Neural cell (in vitro differentiated cells): ENCODE data around the gene ALS2CL. TPM values are rescaled to one million over a fixed set of nuclear protein-coding genes. Genes with fewer than 3 reads are reported as not detected.

Experiments used
- H2AFZ ChIP-seq: fragments of 200-600, 300-800 bp; sonication (generic), shearing (Covaris generic); 2 replicates; pipeline ENCODE4 v1.6.0; 2014; ENCODE audit warnings: low read depth, mild to moderate bottlenecking, antibody characterized with exemption, low read length, moderate library complexity
- H3F3A ChIP-seq: fragments of 200-600 bp; shearing (Covaris generic); 2 replicates; pipeline ENCODE4 v1.6.1; 2016; ENCODE audit warnings: mild to moderate bottlenecking, moderate library complexity, mixed read lengths, antibody characterized with exemption, low read length; ENCODE audit not compliant: insufficient read depth, poor library complexity, severe bottlenecking
- H3K27ac ChIP-seq: fragments of 200-600, 300-800 bp; sonication (generic), shearing (Covaris generic); 2 replicates; pipeline ENCODE4 v1.5.1; 2014; ENCODE audit warnings: mild to moderate bottlenecking, low read length, moderate library complexity
- H3K27me3 ChIP-seq: fragments of 300-800, 200-600 bp; sonication (generic), shearing (Covaris generic); 2 replicates; pipeline ENCODE4 v1.6.0; 2014; ENCODE audit warnings: mild to moderate bottlenecking, low read depth, low read length, moderate library complexity; ENCODE audit not compliant: insufficient read depth
- H3K36me3 ChIP-seq: fragments of 300-800, 200-600 bp; sonication (generic), shearing (Covaris generic); 2 replicates; pipeline ENCODE4 v1.5.1; 2014; ENCODE audit warnings: mild to moderate bottlenecking, antibody characterized with exemption, low read length, moderate library complexity; ENCODE audit not compliant: insufficient read depth
- H3K4me2 ChIP-seq: fragments of 300-800, 200-600 bp; sonication (generic), shearing (Covaris generic); 2 replicates; pipeline ENCODE4 v1.6.0; 2014; ENCODE audit warnings: mild to moderate bottlenecking, low read length
- H3K4me3 ChIP-seq: fragments of 300-800, 200-600 bp; sonication (generic), shearing (Covaris generic); 2 replicates; pipeline ENCODE4 v1.5.1; 2014; ENCODE audit warnings: mild to moderate bottlenecking, low read length, moderate library complexity
- H3K79me2 ChIP-seq: fragments of 200-600 bp; shearing (Covaris generic); replicated peaks from 2 replicates; pipeline ENCODE4 v1.6.0; 2014; ENCODE audit warnings: mild to moderate bottlenecking, low read length, moderate library complexity; ENCODE audit not compliant: insufficient read depth
- H3K9ac ChIP-seq: fragments of 300-800, 200-600 bp; sonication (generic), shearing (Covaris generic); 2 replicates; pipeline ENCODE4 v1.6.1; 2016; ENCODE audit warnings: mild to moderate bottlenecking, low read length, mixed read lengths
- H3K9me2 ChIP-seq: fragments of 200-600 bp; shearing (Covaris generic); 2 replicates; pipeline ENCODE4 v1.6.1; 2016; ENCODE audit warnings: mild to moderate bottlenecking, low read length, mixed read lengths; ENCODE audit not compliant: insufficient read depth
- H3K9me3 ChIP-seq: fragments of 200-600, 300-800 bp; sonication (generic), shearing (Covaris generic); 2 replicates; pipeline ENCODE4 v1.6.1; 2016; ENCODE audit warnings: mild to moderate bottlenecking, mixed run types, low read length, moderate library complexity, mixed read lengths
- H4K20me1 ChIP-seq: fragments of 200-600 bp; shearing (Covaris generic); 2 replicates; pipeline ENCODE4 v1.6.1; 2016; ENCODE audit warnings: mild to moderate bottlenecking, mixed run types; ENCODE audit not compliant: insufficient read depth
- CTCF ChIP-seq: fragments of 450-650 bp; IDR thresholded peaks from 2 replicates; pipeline ENCODE4 v1.5.1; 2014; ENCODE audit warnings: antibody characterized with exemption, mild to moderate bottlenecking, moderate library complexity; ENCODE audit not compliant: poor library complexity, severe bottlenecking
- EP300 ChIP-seq: fragments of 450-650 bp; conservative IDR thresholded peaks from 2 replicates; pipeline ENCODE4 v1.6.1; 2014; ENCODE audit warnings: antibody characterized with exemption, mild to moderate bottlenecking, moderate library complexity; ENCODE audit not compliant: poor library complexity, severe bottlenecking
- EZH2 ChIP-seq: fragments of 200-600, 300-800 bp; shearing (Covaris generic), sonication (generic); IDR thresholded peaks from 2 replicates; pipeline ENCODE4 v1.6.1; 2014; ENCODE audit warnings: antibody characterized with exemption, low read length, borderline replicate concordance, mild to moderate bottlenecking; ENCODE audit not compliant: insufficient read depth, poor library complexity, severe bottlenecking
- MXI1 ChIP-seq: fragments of 450-650 bp; conservative IDR thresholded peaks from 2 replicates; pipeline ENCODE4 v1.6.1; 2014; ENCODE audit warnings: antibody characterized with exemption, mild to moderate bottlenecking; ENCODE audit not compliant: poor library complexity, severe bottlenecking
- POLR2AphosphoS5 ChIP-seq: IDR thresholded peaks from 2 replicates; pipeline ENCODE4 v1.6.1; 2012
- RAD21 ChIP-seq: fragments of 450-650 bp; conservative IDR thresholded peaks from 2 replicates; pipeline ENCODE4 v1.6.1; 2014; ENCODE audit warnings: antibody characterized with exemption, mild to moderate bottlenecking, moderate library complexity
- REST ChIP-seq: IDR thresholded peaks from 2 replicates; pipeline ENCODE4 v1.6.1; 2012; ENCODE audit warnings: borderline replicate concordance
- SMC3 ChIP-seq: fragments of 450-650 bp; conservative IDR thresholded peaks from 2 replicates; pipeline ENCODE4 v1.6.1; 2014; ENCODE audit warnings: antibody characterized with exemption, mild to moderate bottlenecking, moderate library complexity; ENCODE audit not compliant: poor library complexity
- TAF1 ChIP-seq: IDR thresholded peaks from 2 replicates; pipeline ENCODE4 v1.6.1; 2012; ENCODE audit warnings: low read depth
- polyA plus RNA-seq: library from polyadenylated mRNA; depleted of rRNA; stranded (reverse); fragments of >200 nt; gene quantifications from 2 replicates; pipeline ENCODE4 v1.2.3, GENCODE V29; 2014

Gene ALS2CL
- polyA plus RNA-seq, 1 donor from 2014 or later, result 0.11 TPM

GRCh38 chr3:46670891-46671427 is 22.5 kb downstream of the ALS2CL start:
- Histone ChIP-seq H3K9me2 (no peaks in the 10 kb centered on the region), H3K4me3 (no peak overlapping the region), H3K9ac (no peak overlapping the region), H3K27me3 (no peaks in the 10 kb centered on the region), H2AFZ (no peak overlapping the region), H4K20me1 (no peaks in the 10 kb centered on the region), H3K4me2 (no peak overlapping the region), H3K79me2 (no peaks in the 10 kb centered on the region), H3K36me3 (no peaks in the 10 kb centered on the region), H3K27ac (no peak overlapping the region), H3F3A (no peaks in the 10 kb centered on the region), H3K9me3 (no peaks in the 10 kb centered on the region)
- TF ChIP-seq TAF1 (no peak), MXI1 (no peak), CTCF (no peak), RAD21 (no peak), SMC3 (no peak), EP300 (no peak), POLR2AphosphoS5 (no peak), EZH2 (no peak), REST (no peak)

GRCh38 chr3:46670000-46670890 is 23.2 kb downstream of the ALS2CL start:
- Histone ChIP-seq H3K4me3 (no peak overlapping the region), H4K20me1 (no peaks in the 10 kb centered on the region), H3K9me2 (no peaks in the 10 kb centered on the region), H3K4me2 (no peak overlapping the region), H3K9ac (no peak overlapping the region), H3K27me3 (no peaks in the 10 kb centered on the region), H3K9me3 (no peaks in the 10 kb centered on the region), H3K27ac (no peak overlapping the region), H2AFZ (no peak overlapping the region), H3F3A (no peaks in the 10 kb centered on the region), H3K79me2 (no peaks in the 10 kb centered on the region), H3K36me3 (no peaks in the 10 kb centered on the region)
- TF ChIP-seq SMC3 (no peak), REST (no peak)
